ENCODE measurements around the gene ATXN7L2. TPM values are rescaled to one million over a fixed set of nuclear protein-coding genes. Genes with fewer than 3 reads are reported as not detected.

Gene ATXN7L2
- total and polyA plus RNA-seq, 10 of the 15 experiments (the other 5 are each of a cell fraction or from before 2014, with no cell fraction given) = 0.27 to 7.4 (median 4.9) TPM

- TF ChIP-seq BCLAF1 (IDR thresholded peaks at IDR 0.05) (peak; percentile 44; the same call in 1 of the 2 replicates), FOXM1 (IDR thresholded peaks at IDR 0.05; ENCODE audit: low read depth, low read length) (no peak), NBN (IDR thresholded peaks at IDR 0.05) (0 out of 2 replicates have a peak, but pooled peaks have one; percentile 25), SUZ12 (IDR thresholded peaks at IDR 0.05; ENCODE audit: unreplicated experiment) (no peak), SMAD1 (IDR thresholded peaks at IDR 0.05; ENCODE audit: low read depth, partially characterized antibody) (no peak), HSF1 (IDR thresholded peaks at IDR 0.05; ENCODE audit: low read depth, low read length) (no peak), NR2C1 (IDR thresholded peaks at IDR 0.05) (0 out of 2 replicates have a peak, but pooled peaks have one; percentile 7)
These were observed 25.8 kb downstream of the ATXN7L2 start, which contains the start of gene AMIGO1 (continued) for GRCh38 chr1:109509176-109510134.

Measured in GM12878 (cell line).